GM19397 (cell line): ENCODE results near the gene WWC1.

ENCODE experiments used
- ATAC-seq: cut with Tn5 transposase; IDR thresholded peaks from one replicate; pipeline ENCODE4 v1.9.1; 2021; ENCODE audit warnings: mild to moderate bottlenecking, moderate library complexity; ENCODE audit not compliant: unreplicated experiment

WWC1 gene

GRCh38 chr5:168474319-168474718 is 182.9 kb downstream of the WWC1 start:
- ATAC-seq: no peak

- no peak for ATAC-seq
These were observed 185.6 kb downstream of the WWC1 start for GRCh38 chr5:168477060-168477459.

- ATAC-seq: no peak
These were observed 187.7 kb downstream of the WWC1 start for GRCh38 chr5:168479166-168479565.

GRCh38 chr5:168480601-168481000 is 189.2 kb downstream of the WWC1 start:
- no peak for ATAC-seq

GRCh38 chr5:168481330-168481788 is 189.9 kb downstream of the WWC1 start:
- peak; percentile 97 for ATAC-seq

- no peak for ATAC-seq
These were observed 190.9 kb downstream of the WWC1 start for GRCh38 chr5:168482361-168482760.

GRCh38 chr5:168486136-168486879 is 194.9 kb downstream of the WWC1 start, which contains the start of gene RARS1:
TSS of gene RARS1 (plus strand) at chr5:168486471. CDS start at chr5:168486499, 28 bp downstream.
- peak; percentile 80 for ATAC-seq

GRCh38 chr5:168489059-168489458 is 197.6 kb downstream of the WWC1 start:
- ATAC-seq: no peak

GRCh38 chr5:168494057-168494555 is 202.7 kb downstream of the WWC1 start:
- ATAC-seq: no peak

GRCh38 chr5:168502563-168503237 is 211.3 kb downstream of the WWC1 start:
- no peak for ATAC-seq

- ATAC-seq: no peak
These were observed 222.5 kb downstream of the WWC1 start for GRCh38 chr5:168513861-168514428.
